ENCODE data around the gene MARCHF5. TPM values are rescaled to one million over a fixed set of nuclear protein-coding genes. Genes with fewer than 3 reads are reported as not detected.
A peak's percentile ranks its signal among the peaks of the same experiment; 100 is the strongest.

The MARCHF5 gene
- total RNA-seq, 1 donor from 2014 or later, result 28.0 TPM

- Histone ChIP-seq H3K36me3 (no peaks in the 10 kb centered on the region), H3K27ac (no peak overlapping the region), H3K4me1 (no peaks in the 10 kb centered on the region), H3K4me3 (no peak overlapping the region), H3K27me3 (no peaks in the 10 kb centered on the region), H3K9me3 (no peaks in the 10 kb centered on the region)
- no peak for TF ChIP-seq CTCF (IDR thresholded peaks at IDR 0.05)
- DNase-seq (no peak), ATAC-seq (no peak)
- intact Hi-C loops (cut with DNase I), result no loop called here
These were observed 42.4 kb upstream of the MARCHF5 start for GRCh38 chr10:92248566-92248965.

- ATAC-seq (no peak), DNase-seq (no peak)
- no peak overlapping the region for H3K4me3 ChIP-seq
- no peak overlapping the region for H3K27ac ChIP-seq
- TF ChIP-seq CTCF (IDR thresholded peaks at IDR 0.05), result no peak
- intact Hi-C loops (cut with DNase I), result no loop called here
- no peaks in the 10 kb centered on the region for H3K9me3 ChIP-seq
- no peaks in the 10 kb centered on the region for H3K27me3 ChIP-seq
- no peaks in the 10 kb centered on the region for H3K36me3 ChIP-seq
- H3K4me1 ChIP-seq, result no peaks in the 10 kb centered on the region
These were observed 27.6 kb upstream of the MARCHF5 start for GRCh38 chr10:92263396-92263795.

GRCh38 chr10:92264249-92264648 lies 26.7 kb upstream of the MARCHF5 start:
- no peak for ATAC-seq
- no peaks in the 10 kb centered on the region for H3K4me1 ChIP-seq
- DNase-seq, result no peak
- no peaks in the 10 kb centered on the region for H3K27me3 ChIP-seq
- H3K36me3 ChIP-seq, result no peaks in the 10 kb centered on the region
- intact Hi-C loops (cut with DNase I), result no loop called here
- H3K27ac ChIP-seq, result no peak overlapping the region
- TF ChIP-seq CTCF (IDR thresholded peaks at IDR 0.05), result no peak
- H3K9me3 ChIP-seq, result no peaks in the 10 kb centered on the region
- H3K4me3 ChIP-seq, result no peak overlapping the region

- Histone ChIP-seq H3K27ac (no peak overlapping the region), H3K36me3 (no peaks in the 10 kb centered on the region), H3K4me3 (no peak overlapping the region), H3K4me1 (no peaks in the 10 kb centered on the region), H3K27me3 (no peaks in the 10 kb centered on the region), H3K9me3 (no peaks in the 10 kb centered on the region)
- no peak for TF ChIP-seq CTCF (IDR thresholded peaks at IDR 0.05)
- ATAC-seq (no peak), DNase-seq (no peak)
- intact Hi-C loops (cut with DNase I), result no loop called here
These were observed 25.2 kb upstream of the MARCHF5 start for GRCh38 chr10:92265687-92266258.

GRCh38 chr10:92267343-92267742 lies 23.6 kb upstream of the MARCHF5 start:
- DNase-seq, result no peak
- TF ChIP-seq CTCF (IDR thresholded peaks at IDR 0.05), result no peak
- H3K4me3 ChIP-seq, result no peak overlapping the region
- no peak for ATAC-seq
- H3K4me1 ChIP-seq, result no peaks in the 10 kb centered on the region
- no peaks in the 10 kb centered on the region for H3K36me3 ChIP-seq
- H3K9me3 ChIP-seq, result no peaks in the 10 kb centered on the region
- intact Hi-C loops (cut with DNase I), result no loop called here
- H3K27ac ChIP-seq, result no peak overlapping the region
- no peaks in the 10 kb centered on the region for H3K27me3 ChIP-seq

GRCh38 chr10:92268748-92269147 lies 22.2 kb upstream of the MARCHF5 start:
- ATAC-seq (peak; percentile 71), DNase-seq (no peak)
- Histone ChIP-seq H3K4me3 (no peak overlapping the region), H3K27ac (no peak overlapping the region), H3K9me3 (no peaks in the 10 kb centered on the region), H3K27me3 (no peaks in the 10 kb centered on the region), H3K36me3 (no peaks in the 10 kb centered on the region), H3K4me1 (no peaks in the 10 kb centered on the region)
- TF ChIP-seq CTCF (IDR thresholded peaks at IDR 0.05), result no peak
- intact Hi-C loops (cut with DNase I), result no loop called here
